K562 (cell line): ENCODE measurements around the gene GLIPR1L1. TPM values are rescaled to one million over a fixed set of nuclear protein-coding genes. Genes with fewer than 3 reads are reported as not detected.

Experiments
- BRD4 ChIP-seq: fragments of 200-600 bp; sonication (generic); IDR thresholded peaks from 2 replicates; pipeline ENCODE4 v1.6.1; 2017; ENCODE audit warnings: inconsistent platforms
- CBX3 ChIP-seq, 2 experiments: IDR thresholded peaks; 1 replicate in 1 of 2; 2 replicates in 1 of 2; pipeline ENCODE4 v1.6.1; 2012; ENCODE audit warnings: inconsistent platforms in 2 of 2, low read length in 2 of 2, borderline replicate concordance in 1 of 2, control low read depth in 1 of 2
- CC2D1A ChIP-seq: fragments of 450-650 bp; IDR thresholded peaks from 2 replicates; pipeline ENCODE4 v1.6.1; 2017; ENCODE audit warnings: mild to moderate bottlenecking
- E2F3 ChIP-seq: fragments of 250-450 bp; sonication (Bioruptor Pico); IDR thresholded peaks from 2 replicates; pipeline ENCODE4 v1.4.0; 2020; ENCODE audit warnings: mild to moderate bottlenecking
- IRF9 ChIP-seq: fragments of 450-650 bp; IDR thresholded peaks from 2 replicates; pipeline ENCODE4 v1.6.1; 2016; ENCODE audit warnings: missing biosample characterization, missing genetic modification characterization
- JUN ChIP-seq, 2 experiments: sonication (generic) in 1 of 2; formaldehyde crosslinking in 1 of 2; IDR thresholded peaks; 2 replicates each; pipeline versions ENCODE4 v1.6.1 to v1.8.0; 2012 to 2022; ENCODE audit warnings: borderline replicate concordance in 2 of 2, mild to moderate bottlenecking in 2 of 2, improper control_type of control experiment in 1 of 2, low read depth in 1 of 2, low read length in 1 of 2, missing genetic modification reagents in 1 of 2
- KLF13 ChIP-seq: fragments of 450-650 bp; IDR thresholded peaks from 2 replicates; pipeline ENCODE4 v1.6.1; 2016; ENCODE audit warnings: missing genetic modification characterization, low read depth, mild to moderate bottlenecking, missing compliant biosample characterization, moderate library complexity, borderline replicate concordance
- MTA2 ChIP-seq: fragments of 450-650 bp; IDR thresholded peaks from 2 replicates; pipeline ENCODE4 v1.6.1; 2016; ENCODE audit warnings: low read depth
- PYGO2 ChIP-seq: fragments of 450-650 bp; IDR thresholded peaks from 2 replicates; pipeline ENCODE4 v1.6.1; 2016; ENCODE audit warnings: mild to moderate bottlenecking, missing genetic modification characterization, moderate library complexity, missing compliant biosample characterization
- RBM17 ChIP-seq: fragments of 200-400 bp; formaldehyde crosslinking; IDR thresholded peaks from 2 replicates; pipeline ENCODE4 v1.6.1; 2017; ENCODE audit warnings: low read depth, mild to moderate bottlenecking, low read length, borderline replicate concordance
- RNF219 ChIP-seq: fragments of 250-450 bp; sonication (Bioruptor Pico); IDR thresholded peaks from 2 replicates; pipeline ENCODE4 v1.5.0; 2022; ENCODE audit warnings: mild to moderate bottlenecking
- ZNF318 ChIP-seq, 2 experiments: fragments of 450-650 bp; IDR thresholded peaks; 2 replicates each; pipeline ENCODE4 v1.6.1; 2016; ENCODE audit warnings: mild to moderate bottlenecking in 2 of 2, borderline replicate concordance in 1 of 2, low read depth in 1 of 2, moderate library complexity in 1 of 2
- ZSCAN32 ChIP-seq: fragments of 450-650 bp; formaldehyde crosslinking; IDR thresholded peaks from 2 replicates; pipeline ENCODE4 v1.4.0; 2020; ENCODE audit warnings: mild to moderate bottlenecking, moderate library complexity
- polyA plus RNA-seq, 8 experiments: library from polyadenylated mRNA; depleted of rRNA in 4 of 8; stranded (reverse) in 5 of 8; unstranded in 3 of 8; fragments of >200 nt; fragmentation: Nextera tagmentation in 2 of 8; fragmentation: Illumina TruSeq in 1 of 8; extraction: Ambion mirVana in 2 of 8; extraction: Trizol in 1 of 8; gene quantifications; 2 replicates each; pipeline versions ENCODE4 v1.2.1 to v1.2.3, GENCODE V29; 2011 to 2014; ENCODE audit warnings: inconsistent platforms in 1 of 8, missing spikeins in 1 of 8
- total RNA-seq, 7 experiments: library from RNA; depleted of rRNA in 6 of 7; stranded (reverse); fragments of >200 nt in 6 of 7; fragmentation: Illumina TruSeq in 2 of 7; extraction: Trizol in 2 of 7; gene quantifications; 2 replicates each; pipeline versions ENCODE4 v1.2.1 to v1.2.3, GENCODE V29; 2011 to 2021; ENCODE audit warnings: low replicate concordance in 1 of 7

The GLIPR1L1 gene
- total and polyA plus RNA-seq, 9 of the 15 experiments (the other 6 are each of a cell fraction or from before 2014, with no cell fraction given), result not detected

- TF ChIP-seq ZSCAN32 (CRISPR knock-in tag) (no peak), ZNF318 (IDR thresholded peaks at IDR 0.05; ENCODE audit: borderline replicate concordance in 1 of 2, low read depth in 1 of 2) (no peak), MTA2 (no peak), JUN (IDR thresholded peaks at IDR 0.05; ENCODE audit: borderline replicate concordance, low read depth, low read length) (0 out of 2 replicates have a peak, but pooled peaks have one; percentile 11), JUN (CRISPR knock-in tag; IDR thresholded peaks at IDR 0.05; ENCODE audit: borderline replicate concordance) (no peak), RBM17 (no peak), BRD4 (no peak), CBX3 (IDR thresholded peaks at IDR 0.05; ENCODE audit: borderline replicate concordance in 1 of 2, low read length in 2 of 2) (peak in 1 of 2 experiments; percentile 55; a peak in 2 of 3 replicates), IRF9 (tag) (peak; percentile 62; the same call in 1 of the 2 replicates), PYGO2 (tag) (no peak), CC2D1A (0 out of 2 replicates have a peak, but pooled peaks have one; percentile 22), KLF13 (no peak), RNF219 (CRISPR knock-in tag) (no peak), E2F3 (CRISPR knock-in tag) (peak; percentile 78)
Measured at GRCh38 chr12:75329918-75330826, 4.3 kb upstream of the GLIPR1L1 start, which contains the start of gene CAPS2 (continued).
